ENCODE results near the gene TRIP12. TPM values are rescaled to one million over a fixed set of nuclear protein-coding genes. Genes with fewer than 3 reads are reported as not detected.

Gene TRIP12
- total and polyA plus RNA-seq, 2 of the 8 experiments (the other 6 are each of a cell fraction or from before 2014, with no cell fraction given), result 23.1 to 174 TPM

GRCh38 chr2:229838729-229839128 lies 83.1 kb downstream of the TRIP12 start (continued):
- TF ChIP-seq KDM5A (IDR thresholded peaks at IDR 0.05; ENCODE audit: low read length), result no peak
- no peak for TF ChIP-seq KDM4A (IDR thresholded peaks at IDR 0.05; ENCODE audit: low read depth, low read length, severe bottlenecking)
- TF ChIP-seq RFX5 (IDR thresholded peaks at IDR 0.05; ENCODE audit: borderline replicate concordance, low read depth, low read length), result no peak
